Measurements from ENCODE around the gene PTGS1. TPM values are rescaled to one million over a fixed set of nuclear protein-coding genes. Genes with fewer than 3 reads are reported as not detected.

PTGS1 gene
- total and polyA plus RNA-seq, 2 of the 8 experiments (the other 6 are each of a cell fraction or from before 2014, with no cell fraction given) = 1.1 to 1.9 TPM

DNA sequence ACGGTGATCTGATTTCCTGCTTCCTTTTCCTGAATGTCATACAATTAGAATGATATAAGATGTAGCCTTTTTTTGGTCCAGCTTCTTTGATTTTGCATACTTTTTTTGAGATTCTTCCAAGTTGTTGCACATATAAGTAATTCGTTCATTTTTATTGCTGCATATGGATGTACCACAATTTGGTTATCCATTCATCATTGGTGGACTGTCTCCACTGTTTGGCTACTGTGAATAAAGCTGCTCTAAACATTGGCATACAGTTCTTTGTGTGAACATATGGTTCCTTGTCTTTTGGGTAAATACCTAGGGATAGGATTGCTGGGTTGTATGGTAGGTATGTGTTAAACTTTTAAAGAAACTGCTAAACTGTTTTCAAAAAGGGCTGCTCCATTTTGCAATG, 54.3 kb downstream of the PTGS1 start:
- TF ChIP-seq TEAD4 (IDR thresholded peaks at IDR 0.05; ENCODE audit: low read depth, low read length) (no peak), SAP30 (IDR thresholded peaks at IDR 0.05; ENCODE audit: insufficient read depth, insufficient replicate concordance, low read length) (no peak), SUZ12 (IDR thresholded peaks at IDR 0.05; ENCODE audit: low read length) (no peak), NRF1 (IDR thresholded peaks at IDR 0.05; ENCODE audit: low read depth, low read length) (no peak), HDAC6 (IDR thresholded peaks at IDR 0.05; ENCODE audit: low read depth, low read length) (no peak), EP300 (IDR thresholded peaks at IDR 0.05; ENCODE audit: borderline replicate concordance in 1 of 2, low read depth in 2 of 2, low read length in 2 of 2) (no peak), GTF2F1 (IDR thresholded peaks at IDR 0.05; ENCODE audit: borderline replicate concordance, low read depth, low read length) (no peak), RNF2 (IDR thresholded peaks at IDR 0.05; ENCODE audit: borderline replicate concordance, low read depth, low read length, missing control alignments, poor library complexity, severe bottlenecking) (no peak), RAD21 (IDR thresholded peaks at IDR 0.05 in 1 of 2, conservative IDR thresholded peaks at IDR 0.05 in 1 of 2; ENCODE audit: low read depth in 2 of 2, low read length in 2 of 2) (no peak)
- TF ChIP-seq, protein P1, sequence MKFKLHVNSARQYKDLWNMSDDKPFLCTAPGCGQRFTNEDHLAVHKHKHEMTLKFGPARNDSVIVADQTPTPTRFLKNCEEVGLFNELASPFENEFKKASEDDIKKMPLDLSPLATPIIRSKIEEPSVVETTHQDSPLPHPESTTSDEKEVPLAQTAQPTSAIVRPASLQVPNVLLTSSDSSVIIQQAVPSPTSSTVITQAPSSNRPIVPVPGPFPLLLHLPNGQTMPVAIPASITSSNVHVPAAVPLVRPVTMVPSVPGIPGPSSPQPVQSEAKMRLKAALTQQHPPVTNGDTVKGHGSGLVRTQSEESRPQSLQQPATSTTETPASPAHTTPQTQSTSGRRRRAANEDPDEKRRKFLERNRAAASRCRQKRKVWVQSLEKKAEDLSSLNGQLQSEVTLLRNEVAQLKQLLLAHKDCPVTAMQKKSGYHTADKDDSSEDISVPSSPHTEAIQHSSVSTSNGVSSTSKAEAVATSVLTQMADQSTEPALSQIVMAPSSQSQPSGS (IDR thresholded peaks at IDR 0.05; ENCODE audit: low read length) = no peak
- Histone ChIP-seq H3K79me2 (ENCODE audit: control insufficient read depth in 1 of 2, insufficient read depth in 2 of 2, low read length in 2 of 2) (no peaks in the 10 kb centered on the region), H2BK12ac (ENCODE audit: low read depth, low read length) (no peak overlapping the region), H3K9ac (replicated peaks in 1 of 4; ENCODE audit: extremely low read depth in 1 of 4, low read depth in 3 of 4, low read length in 3 of 4) (no peak overlapping the region), H3K27ac (ENCODE audit: low read depth, low read length) (no peak overlapping the region), H3K4me2 (ENCODE audit: insufficient read depth in 1 of 2, low read depth in 2 of 2, low read length in 2 of 2) (no peak overlapping the region), H4K8ac (ENCODE audit: extremely low read depth, insufficient read depth, low read length) (no peak overlapping the region), H2BK20ac (ENCODE audit: low read length) (no peak overlapping the region), H2AK5ac (ENCODE audit: low read depth, low read length) (no peak overlapping the region), H2AFZ (ENCODE audit: low read length) (no peak overlapping the region), H4K20me1 (replicated peaks in 1 of 2; ENCODE audit: control insufficient read depth in 1 of 2, insufficient read depth in 2 of 2, low read length in 2 of 2) (no peaks in the 10 kb centered on the region), H3K9me3 (ENCODE audit: insufficient read depth in 2 of 2, low read depth in 1 of 2, low read length in 1 of 2) (peaks cover 36 to 58% of the 10 kb centered on the region in 2 experiments), H3K4ac (replicated peaks; ENCODE audit: insufficient read length, low read depth, low read length) (no peak overlapping the region), H3K18ac (ENCODE audit: extremely low read depth, low read length) (no peak overlapping the region), H3K56ac (replicated peaks; ENCODE audit: insufficient read length, low read depth, low read length) (no peak overlapping the region), H2BK5ac (ENCODE audit: low read depth, low read length) (no peak overlapping the region), H3K4me3 (ENCODE audit: extremely low read depth in 1 of 4, insufficient read depth in 2 of 4, low read depth in 3 of 4, low read length in 4 of 4) (no peak overlapping the region), H3K23ac (ENCODE audit: insufficient read length) (no peak overlapping the region), H2BK15ac (ENCODE audit: low read length) (no peak overlapping the region), H3K27me3 (replicated peaks in 1 of 4; ENCODE audit: control insufficient read depth in 3 of 4, extremely low read depth in 1 of 4, insufficient read depth in 3 of 4, low read length in 3 of 4) (no peaks in the 10 kb centered on the region), H3K36me3 (ENCODE audit: control insufficient read depth in 2 of 4, insufficient read depth in 4 of 4, low read length in 3 of 4) (no peaks in the 10 kb centered on the region), H3K23me2 (ENCODE audit: low read depth, low read length) (no peaks in the 10 kb centered on the region), H2BK120ac (replicated peaks; ENCODE audit: low read depth, low read length) (no peak overlapping the region), H3K4me1 (replicated peaks in 1 of 4; ENCODE audit: control insufficient read depth in 3 of 4, insufficient read depth in 4 of 4, low read length in 3 of 4) (no peaks in the 10 kb centered on the region), H3K79me1 (ENCODE audit: low read depth, low read length) (no peaks in the 10 kb centered on the region), H3K14ac (ENCODE audit: insufficient read length) (no peak overlapping the region), H4K5ac (ENCODE audit: insufficient read length, low read depth, low read length) (no peak overlapping the region), H4K91ac (replicated peaks; ENCODE audit: insufficient read length, low read length) (no peak overlapping the region)
- DNase-seq (ENCODE audit: low read depth in 1 of 2, low spot score in 2 of 2) = no peak
- FAIRE-seq = no peak
- POLR2A ChIA-PET (ENCODE audit: partially characterized antibody) = no interaction called here
- CTCF ChIA-PET (ENCODE audit: partially characterized antibody) = interaction anchor here (0.6 kb wide), 1 partner anchor 1585 kb away, joined by 3 read pairs; no protein-coding TSS in a partner anchor
- 73% methylated on average over 2 of the region's 2 CpGs; no CpG with 5 or more reads in 1 of the 2 experiments for WGBS, 2 experiments (ENCODE audit: extremely low coverage in 1 of 2, insufficient coverage in 1 of 2, insufficient read length in 1 of 2, insufficient replicate concordance in 2 of 2, low coverage in 1 of 2, low lambda C conversion rate in 2 of 2, missing lambda C conversion rate in 1 of 2)

Data from H1 (cell line).